Neural progenitor cell (in vitro differentiated cells): Measurements from ENCODE around the gene SNRNP200. TPM values are rescaled to one million over a fixed set of nuclear protein-coding genes. Genes with fewer than 3 reads are reported as not detected.
A peak's percentile ranks its signal among the peaks of the same experiment; 100 is the strongest.

Experiments
- DNase-seq: peaks from one replicate; pipeline ENCODE4 v3.0.0-alpha.2; 2016; ENCODE audit warnings: low spot score
- H2AFZ ChIP-seq: fragments of 200-600 bp; sonication (generic); replicated peaks from 2 replicates; pipeline ENCODE4 v1.6.1; 2016; ENCODE audit warnings: antibody characterized with exemption
- H3F3A ChIP-seq: fragments of 200-600 bp; sonication (generic); 2 replicates; pipeline ENCODE4 v1.6.1; 2016; ENCODE audit warnings: antibody characterized with exemption, low read depth
- H3K27ac ChIP-seq: fragments of 200-600 bp; sonication (generic); 2 replicates; pipeline ENCODE4 v1.5.1; 2016; ENCODE audit warnings: mild to moderate bottlenecking
- H3K27me3 ChIP-seq: fragments of 200-600 bp; sonication (generic); 2 replicates; pipeline ENCODE4 v1.6.1; 2016; ENCODE audit warnings: mild to moderate bottlenecking, moderate library complexity
- H3K36me3 ChIP-seq: fragments of 200-600 bp; sonication (generic); 2 replicates; pipeline ENCODE4 v1.5.1; 2016
- H3K4me1 ChIP-seq: fragments of 200-600 bp; sonication (generic); 2 replicates; pipeline ENCODE4 v1.6.1; 2016; ENCODE audit warnings: mixed run types
- H3K4me2 ChIP-seq: fragments of 200-600 bp; sonication (generic); 2 replicates; pipeline ENCODE4 v1.6.1; 2016
- H3K4me3 ChIP-seq: fragments of 200-600 bp; sonication (generic); 2 replicates; pipeline ENCODE4 v1.5.1; 2016
- H3K79me2 ChIP-seq: fragments of 200-600 bp; sonication (generic); 2 replicates; pipeline ENCODE4 v1.6.1; 2016; ENCODE audit warnings: low read depth
- H3K9ac ChIP-seq: fragments of 200-600 bp; sonication (generic); 2 replicates; pipeline ENCODE4 v1.6.1; 2016
- H3K9me3 ChIP-seq: fragments of 200-600 bp; sonication (generic); 2 replicates; pipeline ENCODE4 v1.5.1; 2016; ENCODE audit warnings: low read depth
- H4K20me1 ChIP-seq: fragments of 200-600 bp; sonication (generic); 2 replicates; pipeline ENCODE4 v1.6.1; 2016; ENCODE audit warnings: low read depth
- H3K27ac Mint-ChIP-seq: 3 replicates; pipeline ENCODE4 v1.8.0; 2021; ENCODE audit warnings: mixed read lengths
- H3K27me3 Mint-ChIP-seq: 2 replicates; pipeline ENCODE4 v1.8.0; 2022; ENCODE audit warnings: low read depth, mild to moderate bottlenecking, inconsistent platforms, moderate library complexity, mixed read lengths; ENCODE audit not compliant: insufficient read depth
- H3K36me3 Mint-ChIP-seq: 3 replicates; pipeline ENCODE4 v1.8.0; 2021; ENCODE audit warnings: mixed read lengths
- H3K4me1 Mint-ChIP-seq: 3 replicates; pipeline ENCODE4 v1.8.0; 2021; ENCODE audit warnings: mixed read lengths
- H3K4me3 Mint-ChIP-seq: 3 replicates; pipeline ENCODE4 v1.8.0; 2021; ENCODE audit warnings: mild to moderate bottlenecking, moderate library complexity, mixed read lengths
- H3K9me3 Mint-ChIP-seq: 3 replicates; pipeline ENCODE4 v1.8.0; 2020; ENCODE audit warnings: mixed read lengths
- CTCF ChIP-seq: fragments of 200-600 bp; sonication (generic); IDR thresholded peaks from 2 replicates; pipeline ENCODE4 v1.5.1; 2017; ENCODE audit warnings: antibody characterized with exemption, mild to moderate bottlenecking
- EZH2 ChIP-seq: fragments of 200-600 bp; sonication (generic); IDR thresholded peaks from 2 replicates; pipeline ENCODE4 v1.6.1; 2017; ENCODE audit warnings: antibody characterized with exemption, mild to moderate bottlenecking, moderate library complexity
- EZH2phosphoT487 ChIP-seq: fragments of 200-600 bp; sonication (generic); IDR thresholded peaks from 2 replicates; pipeline ENCODE4 v1.6.1; 2017; ENCODE audit warnings: antibody characterized with exemption
- total RNA-seq: library from RNA; depleted of rRNA; stranded (reverse); fragments of >200 nt; gene quantifications from 2 replicates; pipeline ENCODE4 v1.2.3, GENCODE V29; 2015; ENCODE audit warnings: low replicate concordance

The SNRNP200 gene
- total RNA-seq, 1 donor from 2014 or later, result 94.3 TPM

- H2AFZ ChIP-seq, result no peak overlapping the region
- no peak overlapping the region for H3K27ac ChIP-seq
- no peaks in the 10 kb centered on the region for H3K9me3 ChIP-seq
- DNase-seq, result no peak
- H3K36me3 ChIP-seq, result peaks cover 9% of the 10 kb centered on the region
- Mint-ChIP-seq H3K27ac (no peak overlapping the region), H3K27me3 (no peaks in the 10 kb centered on the region), H3K9me3 (no peaks in the 10 kb centered on the region), H3K4me1 (peaks cover 5% of the 10 kb centered on the region), H3K36me3 (peaks cover 49% of the 10 kb centered on the region), H3K4me3 (no peak overlapping the region)
- H3F3A ChIP-seq, result no peaks in the 10 kb centered on the region
- no peaks in the 10 kb centered on the region for H3K27me3 ChIP-seq
- peaks cover 20% of the 10 kb centered on the region for H3K79me2 ChIP-seq
- peaks cover 8% of the 10 kb centered on the region for H4K20me1 ChIP-seq
- H3K4me3 ChIP-seq, result no peak overlapping the region
- no peak overlapping the region for H3K9ac ChIP-seq
- TF ChIP-seq EZH2 (no peak), CTCF (peak; percentile 26), EZH2phosphoT487 (no peak)
- no peaks in the 10 kb centered on the region for H3K4me1 ChIP-seq
- H3K4me2 ChIP-seq, result no peak overlapping the region
Measured at GRCh38 chr2:96345438-96345837, 40.1 kb upstream of the SNRNP200 start.

DNA sequence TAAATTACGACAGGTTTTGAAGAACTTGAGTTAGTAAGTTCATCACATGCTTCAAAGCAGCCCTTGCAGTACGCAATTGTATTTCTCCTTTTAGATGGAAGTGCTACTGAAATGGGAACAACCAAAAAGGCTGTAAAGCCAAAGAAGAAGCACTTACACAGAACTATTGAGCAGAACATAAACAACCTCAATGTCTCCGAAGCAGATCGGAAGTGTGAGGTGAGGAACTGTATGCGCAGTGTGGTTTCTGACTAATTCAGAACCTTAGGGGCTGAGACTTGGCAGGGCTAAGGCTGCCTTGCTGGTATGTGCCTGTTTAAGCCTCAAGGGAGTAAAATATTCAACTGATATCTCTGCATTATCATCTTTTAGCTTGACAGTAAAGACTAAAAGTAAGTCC is 38.7 kb upstream of the SNRNP200 start:
- Histone ChIP-seq H3K36me3 (peaks cover 7% of the 10 kb centered on the region), H3K27ac (no peak overlapping the region), H3K4me1 (no peaks in the 10 kb centered on the region), H3K4me3 (no peak overlapping the region), H2AFZ (no peak overlapping the region), H3F3A (no peaks in the 10 kb centered on the region), H4K20me1 (peaks cover 8% of the 10 kb centered on the region), H3K27me3 (no peaks in the 10 kb centered on the region), H3K9ac (no peak overlapping the region), H3K9me3 (no peaks in the 10 kb centered on the region), H3K79me2 (peaks cover 34% of the 10 kb centered on the region), H3K4me2 (no peak overlapping the region)
- Mint-ChIP-seq H3K4me3 (no peak overlapping the region), H3K27ac (no peak overlapping the region), H3K27me3 (no peaks in the 10 kb centered on the region), H3K36me3 (peaks cover 49% of the 10 kb centered on the region), H3K4me1 (peaks cover 5% of the 10 kb centered on the region), H3K9me3 (no peaks in the 10 kb centered on the region)
- DNase-seq, result no peak
- TF ChIP-seq EZH2phosphoT487 (no peak), CTCF (no peak)

DNA sequence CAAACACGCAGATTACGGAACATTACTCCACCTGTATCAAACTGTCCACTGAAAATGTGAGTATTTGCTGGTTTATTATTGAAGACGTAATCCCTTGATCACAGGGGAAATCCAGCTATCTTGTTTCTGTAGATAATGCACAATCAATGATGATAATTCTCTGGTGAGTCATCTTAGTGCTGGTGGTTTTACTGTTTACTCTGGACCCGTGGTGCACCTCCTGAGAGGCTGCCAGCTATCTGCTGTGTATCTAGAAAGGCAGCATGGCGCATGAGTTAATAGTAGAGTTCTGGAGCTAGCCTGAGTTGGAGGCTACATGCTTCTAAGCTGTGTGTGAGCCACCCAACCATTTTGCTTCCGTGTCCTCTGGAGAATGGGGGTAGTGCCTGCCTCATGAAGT is 36.7 kb upstream of the SNRNP200 start:
- no peaks in the 10 kb centered on the region for H3K27me3 Mint-ChIP-seq
- no peaks in the 10 kb centered on the region for H3K9me3 ChIP-seq
- no peak overlapping the region for H3K27ac Mint-ChIP-seq
- H3K27me3 ChIP-seq, result no peaks in the 10 kb centered on the region
- no peaks in the 10 kb centered on the region for H3K4me1 ChIP-seq
- no peaks in the 10 kb centered on the region for H3F3A ChIP-seq
- TF ChIP-seq CTCF, result no peak
- no peak for TF ChIP-seq EZH2phosphoT487
- no peak for TF ChIP-seq EZH2
- no peak overlapping the region for H3K9ac ChIP-seq
- DNase-seq, result no peak
- peaks cover 54% of the 10 kb centered on the region for H3K79me2 ChIP-seq
- H3K4me2 ChIP-seq, result no peak overlapping the region
- no peak overlapping the region for H3K4me3 ChIP-seq
- no peak overlapping the region for H3K27ac ChIP-seq
- H2AFZ ChIP-seq, result no peak overlapping the region
- peaks cover 8% of the 10 kb centered on the region for H4K20me1 ChIP-seq
- H3K36me3 ChIP-seq, result peaks cover 4% of the 10 kb centered on the region
- H3K36me3 Mint-ChIP-seq, result peaks cover 48% of the 10 kb centered on the region
- no peak overlapping the region for H3K4me3 Mint-ChIP-seq
- H3K9me3 Mint-ChIP-seq, result no peaks in the 10 kb centered on the region
- peaks cover 9% of the 10 kb centered on the region for H3K4me1 Mint-ChIP-seq

GRCh38 chr2:96341641-96342040 is 36.3 kb upstream of the SNRNP200 start:
- no peak overlapping the region for H3K9ac ChIP-seq
- H3K79me2 ChIP-seq, result peaks cover 58% of the 10 kb centered on the region
- H3K27ac ChIP-seq, result no peak overlapping the region
- no peak overlapping the region for H3K4me2 ChIP-seq
- H3K4me3 Mint-ChIP-seq, result no peak overlapping the region
- no peak overlapping the region for H2AFZ ChIP-seq
- H3K9me3 Mint-ChIP-seq, result no peaks in the 10 kb centered on the region
- no peaks in the 10 kb centered on the region for H3K27me3 Mint-ChIP-seq
- H3F3A ChIP-seq, result no peaks in the 10 kb centered on the region
- H3K27me3 ChIP-seq, result no peaks in the 10 kb centered on the region
- TF ChIP-seq EZH2phosphoT487 (no peak), CTCF (no peak), EZH2 (no peak)
- peaks cover 4% of the 10 kb centered on the region for H3K36me3 ChIP-seq
- no peaks in the 10 kb centered on the region for H3K9me3 ChIP-seq
- H4K20me1 ChIP-seq, result peaks cover 8% of the 10 kb centered on the region
- peaks cover 45% of the 10 kb centered on the region for H3K36me3 Mint-ChIP-seq
- H3K4me3 ChIP-seq, result no peak overlapping the region
- DNase-seq, result no peak
- peaks cover 4% of the 10 kb centered on the region for H3K4me1 ChIP-seq
- H3K4me1 Mint-ChIP-seq, result peaks cover 13% of the 10 kb centered on the region
- H3K27ac Mint-ChIP-seq, result no peak overlapping the region
